Fibroblast of lung (primary cell): Measurements from ENCODE around the gene POLK.

Source experiments
- EZH2 ChIP-seq: IDR thresholded peaks from 2 replicates; pipeline ENCODE4 v1.5.1; 2012; ENCODE audit warnings: low read length, control low read depth, mild to moderate bottlenecking; ENCODE audit errors: missing control alignments
- TF ChIP-seq, protein P1 (sequence below), 2 donors: IDR thresholded peaks in 1 of 2; conservative IDR thresholded peaks in 1 of 2; 1 replicate in 1 of 2; 2 replicates in 1 of 2; pipeline ENCODE4 v1.5.1; 2011 to 2012; ENCODE audit warnings: low read length in 2 of 2, control low read depth in 1 of 2, inconsistent platforms in 1 of 2, low read depth in 1 of 2, mild to moderate bottlenecking in 1 of 2

DNA sequence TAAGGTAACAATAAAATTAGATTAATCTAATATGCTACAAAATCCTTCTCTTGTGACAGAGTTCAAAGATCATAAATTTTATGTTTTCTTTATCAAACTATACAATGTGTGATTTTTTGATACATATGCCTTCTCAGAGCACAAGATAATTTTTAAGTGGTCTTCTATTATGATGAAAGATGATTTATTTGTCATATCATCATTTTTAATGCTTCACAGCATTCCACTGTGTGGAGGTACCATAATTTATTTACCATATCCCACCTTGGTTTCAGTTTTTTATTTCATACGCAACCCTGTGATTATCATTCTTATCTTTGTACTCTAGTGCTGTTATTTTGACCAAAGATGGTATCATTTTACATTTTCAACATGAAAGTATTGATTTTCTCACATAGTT is 41.7 kb downstream of the POLK start:
- TF ChIP-seq, protein P1, sequence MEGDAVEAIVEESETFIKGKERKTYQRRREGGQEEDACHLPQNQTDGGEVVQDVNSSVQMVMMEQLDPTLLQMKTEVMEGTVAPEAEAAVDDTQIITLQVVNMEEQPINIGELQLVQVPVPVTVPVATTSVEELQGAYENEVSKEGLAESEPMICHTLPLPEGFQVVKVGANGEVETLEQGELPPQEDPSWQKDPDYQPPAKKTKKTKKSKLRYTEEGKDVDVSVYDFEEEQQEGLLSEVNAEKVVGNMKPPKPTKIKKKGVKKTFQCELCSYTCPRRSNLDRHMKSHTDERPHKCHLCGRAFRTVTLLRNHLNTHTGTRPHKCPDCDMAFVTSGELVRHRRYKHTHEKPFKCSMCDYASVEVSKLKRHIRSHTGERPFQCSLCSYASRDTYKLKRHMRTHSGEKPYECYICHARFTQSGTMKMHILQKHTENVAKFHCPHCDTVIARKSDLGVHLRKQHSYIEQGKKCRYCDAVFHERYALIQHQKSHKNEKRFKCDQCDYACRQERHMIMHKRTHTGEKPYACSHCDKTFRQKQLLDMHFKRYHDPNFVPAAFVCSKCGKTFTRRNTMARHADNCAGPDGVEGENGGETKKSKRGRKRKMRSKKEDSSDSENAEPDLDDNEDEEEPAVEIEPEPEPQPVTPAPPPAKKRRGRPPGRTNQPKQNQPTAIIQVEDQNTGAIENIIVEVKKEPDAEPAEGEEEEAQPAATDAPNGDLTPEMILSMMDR (conservative IDR thresholded peaks at IDR 0.05 in 1 of 2, IDR thresholded peaks at IDR 0.05 in 1 of 2; ENCODE audit: low read depth in 1 of 2, low read length in 2 of 2), result no peak
- TF ChIP-seq EZH2, result no peak
